Osteoblast (primary cell): Measurements from ENCODE around the gene PRODH2. TPM values are rescaled to one million over a fixed set of nuclear protein-coding genes. Genes with fewer than 3 reads are reported as not detected.

Experiments
- DNase-seq: peaks from one replicate; pipeline ENCODE4 v3.0.0; 2011; ENCODE audit warnings: low spot score, mixed read lengths; ENCODE audit not compliant: insufficient read length; ENCODE audit errors: missing footprints
- H2AFZ ChIP-seq: 2 replicates; pipeline ENCODE4 v1.6.0; 2011; ENCODE audit warnings: mild to moderate bottlenecking, low read length
- H3K27ac ChIP-seq: 2 replicates; pipeline ENCODE4 v1.5.1; 2011; ENCODE audit warnings: mild to moderate bottlenecking, low read depth, low read length, moderate library complexity
- H3K27me3 ChIP-seq: 2 replicates; pipeline ENCODE4 v1.6.0; 2012; ENCODE audit warnings: mild to moderate bottlenecking, control low read depth, inconsistent platforms, low read length, moderate library complexity; ENCODE audit not compliant: insufficient read depth
- H3K36me3 ChIP-seq: 2 replicates; pipeline ENCODE4 v1.5.1; 2011; ENCODE audit warnings: mild to moderate bottlenecking, low read length, control low read depth, moderate library complexity; ENCODE audit not compliant: insufficient read depth
- H3K4me1 ChIP-seq: 2 replicates; pipeline ENCODE4 v1.5.1; 2011; ENCODE audit warnings: mild to moderate bottlenecking, low read length, control low read depth, moderate library complexity; ENCODE audit not compliant: insufficient read depth
- H3K4me2 ChIP-seq: 2 replicates; pipeline ENCODE4 v1.6.0; 2011; ENCODE audit warnings: mild to moderate bottlenecking, low read length; ENCODE audit not compliant: insufficient read depth
- H3K4me3 ChIP-seq: fragments of 200-600 bp; sonication (generic); 3 replicates; pipeline ENCODE4 v1.5.1; 2012; ENCODE audit warnings: mild to moderate bottlenecking, low read length, inconsistent platforms; ENCODE audit not compliant: insufficient read depth
- H3K79me2 ChIP-seq: 2 replicates; pipeline ENCODE4 v1.6.0; 2012; ENCODE audit warnings: mild to moderate bottlenecking, low read length, control low read depth, inconsistent platforms; ENCODE audit not compliant: insufficient read depth
- H3K9me3 ChIP-seq: 2 replicates; pipeline ENCODE4 v1.5.1; 2011; ENCODE audit warnings: low read depth, low read length, control low read depth
- H4K20me1 ChIP-seq: 2 replicates; pipeline ENCODE4 v1.6.0; 2012; ENCODE audit warnings: mild to moderate bottlenecking, low read length, control low read depth; ENCODE audit not compliant: insufficient read depth
- CTCF ChIP-seq: IDR thresholded peaks from 2 replicates; pipeline ENCODE4 v1.5.1; 2011; ENCODE audit warnings: mild to moderate bottlenecking, low read depth, low read length, moderate library complexity; ENCODE audit errors: extremely low read depth
- total RNA-seq: library from RNA; depleted of rRNA; stranded (reverse); fragments of >200 nt; gene quantifications from 2 replicates; pipeline ENCODE4 v1.2.3, GENCODE V29; 2012

The PRODH2 gene
- total RNA-seq, 1 donor: not detected

- Histone ChIP-seq H2AFZ (peak within 1 kb of the TSS; percentile 75), H3K9me3 (no peaks in the 10 kb centered on the region), H3K27ac (peak within 1 kb of the TSS; percentile 84), H3K4me3 (peak within 1 kb of the TSS; percentile 76), H4K20me1 (peaks cover 10% of the 10 kb centered on the region), H3K36me3 (peaks cover 33% of the 10 kb centered on the region), H3K79me2 (peaks cover 26% of the 10 kb centered on the region), H3K4me2 (peak within 1 kb of the TSS; percentile 64), H3K4me1 (peaks cover 32% of the 10 kb centered on the region), H3K27me3 (no peaks in the 10 kb centered on the region)
- peak; percentile 100 for DNase-seq
- TF ChIP-seq CTCF: no peak
These were observed 54.7 kb downstream of the PRODH2 start, which contains the start of gene PROSER3 for GRCh38 chr19:35757749-35758608. TSS of gene PROSER3 (plus strand) at chr19:35758176. CDS start at chr19:35758216, 40 bp downstream.

- Histone ChIP-seq H3K4me1 (peaks cover 32% of the 10 kb centered on the region), H3K4me2 (peak overlapping the region; percentile 64), H3K79me2 (peaks cover 26% of the 10 kb centered on the region), H3K4me3 (peak overlapping the region; percentile 76), H3K36me3 (peaks cover 37% of the 10 kb centered on the region), H4K20me1 (peaks cover 10% of the 10 kb centered on the region), H3K9me3 (no peaks in the 10 kb centered on the region), H3K27me3 (no peaks in the 10 kb centered on the region), H3K27ac (peak overlapping the region; percentile 84), H2AFZ (peak overlapping the region; percentile 63)
- no peak for TF ChIP-seq CTCF
- peak; percentile 97 for DNase-seq
These were observed 55.4 kb downstream of the PRODH2 start for GRCh38 chr19:35757231-35757748.

GRCh38 chr19:35756377-35757230 lies 56.0 kb downstream of the PRODH2 start, which contains the start of gene HSPB6:
TSS of gene HSPB6 (minus strand) at chr19:35757029. CDS start at chr19:35757008, 21 bp downstream.
- TF ChIP-seq CTCF: no peak
- Histone ChIP-seq H4K20me1 (peaks cover 10% of the 10 kb centered on the region), H3K27me3 (no peaks in the 10 kb centered on the region), H3K4me2 (peak within 1 kb of the TSS; percentile 64), H3K9me3 (no peaks in the 10 kb centered on the region), H3K4me1 (peaks cover 32% of the 10 kb centered on the region), H3K4me3 (peak within 1 kb of the TSS; percentile 76), H2AFZ (peak within 1 kb of the TSS; percentile 63), H3K79me2 (peaks cover 26% of the 10 kb centered on the region), H3K36me3 (peaks cover 37% of the 10 kb centered on the region), H3K27ac (peak within 1 kb of the TSS; percentile 84)
- peak; percentile 93 for DNase-seq
